Parathyroid adenoma (tissue), 2 donors: ENCODE measurements around the gene GRXCR2.
"Not testable (repeated sequence)": the region's sequence is repeated elsewhere in the genome, so short reads cannot be mapped to it uniquely, and the experiment has no call there.

Source experiments
- H2AFZ ChIP-seq: fragments of 300-600 bp; sonication (generic); one replicate; pipeline ENCODE4 v1.7.0; 2017; ENCODE audit warnings: antibody characterized with exemption, mild to moderate bottlenecking
- H3K27ac ChIP-seq: fragments of 300-600 bp; sonication (generic); one replicate; pipeline ENCODE4 v1.7.0; 2017
- H3K27me3 ChIP-seq: fragments of 300-600 bp; sonication (generic); one replicate; pipeline ENCODE4 v1.7.0; 2017; ENCODE audit warnings: low read length; ENCODE audit not compliant: control insufficient read depth, insufficient read depth
- H3K36me3 ChIP-seq: fragments of 300-600 bp; sonication (generic); one replicate; pipeline ENCODE4 v1.7.0; 2017; ENCODE audit warnings: low read length; ENCODE audit not compliant: control insufficient read depth, insufficient read depth
- H3K4me1 ChIP-seq: fragments of 300-600 bp; sonication (generic); one replicate; pipeline ENCODE4 v1.7.0; 2017; ENCODE audit warnings: control low read depth
- H3K4me2 ChIP-seq: fragments of 300-600 bp; sonication (generic); one replicate; pipeline ENCODE4 v1.7.0; 2017; ENCODE audit warnings: low read length
- H3K4me3 ChIP-seq: fragments of 300-600 bp; sonication (generic); one replicate; pipeline ENCODE4 v1.7.0; 2017; ENCODE audit warnings: low read depth, low read length
- H3K79me2 ChIP-seq: fragments of 300-600 bp; sonication (generic); one replicate; pipeline ENCODE4 v1.7.0; 2017; ENCODE audit warnings: control low read depth
- H3K9ac ChIP-seq: fragments of 300-600 bp; sonication (generic); one replicate; pipeline ENCODE4 v1.7.0; 2017; ENCODE audit warnings: mild to moderate bottlenecking
- H3K9me3 ChIP-seq: fragments of 300-600 bp; sonication (generic); one replicate; pipeline ENCODE4 v1.7.0; 2017; ENCODE audit warnings: low read length; ENCODE audit not compliant: control insufficient read depth
- CTCF ChIP-seq: fragments of 300-600 bp; sonication (generic); IDR thresholded peaks from one replicate; pipeline ENCODE4 v1.7.0; 2017; ENCODE audit warnings: antibody characterized with exemption, mild to moderate bottlenecking
- donor health status: primary hyperparathyroidism.

GRXCR2 gene

GRCh38 chr5:145869753-145870152, 3.1 kb downstream of the GRXCR2 start:
- no peak for TF ChIP-seq CTCF
- Histone ChIP-seq H3K4me2 (no peak overlapping the region), H3K27ac (no peak overlapping the region), H2AFZ (no peak overlapping the region), H3K4me3 (no peak overlapping the region), H3K79me2 (no peaks in the 10 kb centered on the region), H3K4me1 (no peaks in the 10 kb centered on the region), H3K9ac (no peak overlapping the region), H3K27me3 (no peaks in the 10 kb centered on the region), H3K9me3 (no peaks in the 10 kb centered on the region), H3K36me3 (no peaks in the 10 kb centered on the region)

- no peaks in the 10 kb centered on the region for H3K27me3 ChIP-seq
- no peak overlapping the region for H3K4me3 ChIP-seq
- H3K36me3 ChIP-seq, result no peaks in the 10 kb centered on the region
- no peak for TF ChIP-seq CTCF
- no peaks in the 10 kb centered on the region for H3K9me3 ChIP-seq
- H3K4me1 ChIP-seq, result no peaks in the 10 kb centered on the region
- no peak overlapping the region for H3K4me2 ChIP-seq
- no peak overlapping the region for H2AFZ ChIP-seq
- no peak overlapping the region for H3K27ac ChIP-seq
- no peaks in the 10 kb centered on the region for H3K79me2 ChIP-seq
- H3K9ac ChIP-seq, result no peak overlapping the region
These were observed 5.0 kb downstream of the GRXCR2 start for GRCh38 chr5:145867806-145868205.

- H3K36me3 ChIP-seq, H3K9ac ChIP-seq, H3K27me3 ChIP-seq, H3K4me1 ChIP-seq, H3K27ac ChIP-seq, H3K79me2 ChIP-seq, H3K9me3 ChIP-seq, H2AFZ ChIP-seq, H3K4me2 ChIP-seq, H3K4me3 ChIP-seq: not testable (repeated sequence)
These were observed 8.4 kb downstream of the GRXCR2 start for GRCh38 chr5:145864432-145864831.

GRCh38 chr5:145863003-145863402, 9.8 kb downstream of the GRXCR2 start:
- TF ChIP-seq CTCF, result no peak
- no peaks in the 10 kb centered on the region for H3K79me2 ChIP-seq
- H3K4me2 ChIP-seq, result no peak overlapping the region
- H3K27ac ChIP-seq, result no peak overlapping the region
- H3K4me3 ChIP-seq, result no peak overlapping the region
- H2AFZ ChIP-seq, result no peak overlapping the region
- H3K36me3 ChIP-seq, result no peaks in the 10 kb centered on the region
- H3K9me3 ChIP-seq, result no peaks in the 10 kb centered on the region
- no peaks in the 10 kb centered on the region for H3K27me3 ChIP-seq
- H3K4me1 ChIP-seq, result no peaks in the 10 kb centered on the region
- no peak overlapping the region for H3K9ac ChIP-seq

GRCh38 chr5:145859897-145860296, 12.9 kb downstream of the GRXCR2 start:
- no peak overlapping the region for H3K27ac ChIP-seq
- H3K4me1 ChIP-seq, result no peaks in the 10 kb centered on the region

More at GRCh38 chr5:145859897-145860296, 12.9 kb downstream of the GRXCR2 start:
- Histone ChIP-seq H3K9ac (no peak overlapping the region), H3K36me3 (no peaks in the 10 kb centered on the region), H3K4me3 (no peak overlapping the region), H3K9me3 (no peaks in the 10 kb centered on the region), H2AFZ (no peak overlapping the region), H3K79me2 (no peaks in the 10 kb centered on the region), H3K27me3 (no peaks in the 10 kb centered on the region), H3K4me2 (no peak overlapping the region)
- TF ChIP-seq CTCF, result no peak
